Sigmoid colon (tissue), 7 donors: ENCODE results near the gene PDGFRB. TPM values are rescaled to one million over a fixed set of nuclear protein-coding genes. Genes with fewer than 3 reads are reported as not detected.

Experiments
- DNase-seq: peaks from one replicate; pipeline ENCODE4 v3.0.0-alpha.2; 2019
- H3K27ac ChIP-seq, 4 donors: fragments of 200-600 bp; sonication (generic); one replicate each; pipeline ENCODE4 v1.5.1; 2016 to 2019; ENCODE audit warnings: mild to moderate bottlenecking in 1 of 4
- H3K27me3 ChIP-seq, 3 donors: fragments of 200-600 bp; sonication (generic); one replicate each; pipeline ENCODE4 v1.5.1; 2019; ENCODE audit warnings: mild to moderate bottlenecking in 1 of 3
- H3K36me3 ChIP-seq, 4 donors: fragments of 200-600 bp; sonication (generic); one replicate each; pipeline ENCODE4 v1.5.1; 2016 to 2019
- H3K4me1 ChIP-seq, 4 donors: fragments of 200-600 bp; sonication (generic); one replicate each; pipeline ENCODE4 v1.5.1; 2017 to 2019
- H3K4me3 ChIP-seq, 4 donors: fragments of 200-600 bp; sonication (generic); one replicate each; pipeline ENCODE4 v1.5.1; 2017 to 2019; ENCODE audit warnings: mild to moderate bottlenecking in 2 of 4, moderate library complexity in 1 of 4
- H3K9me3 ChIP-seq, 4 donors: fragments of 200-600 bp in 3 of 4; sonication (generic) in 3 of 4; one replicate each; pipeline versions ENCODE4 v1.5.1 to v1.6.1; 2013 to 2019
- EP300 ChIP-seq, 4 donors: sonication (generic); formaldehyde crosslinking; IDR thresholded peaks; one replicate each; pipeline ENCODE4 v1.6.1; 2017; ENCODE audit warnings: antibody characterized with exemption in 4 of 4
- POLR2A ChIP-seq, 2 donors: fragments of 450-650 bp; IDR thresholded peaks; one replicate each; pipeline ENCODE4 v1.6.1; 2016; ENCODE audit warnings: antibody characterized with exemption in 2 of 2, mild to moderate bottlenecking in 2 of 2, moderate library complexity in 2 of 2
- POLR2AphosphoS5 ChIP-seq, 4 donors: sonication (generic); formaldehyde crosslinking; IDR thresholded peaks; one replicate each; pipeline ENCODE4 v1.6.1; 2017; ENCODE audit warnings: antibody characterized with exemption in 4 of 4
- WGBS, 2 donors: extraction: QIAGEN DNeasy Blood & Tissue Kit; methylation state at CpG; one replicate each; pipeline ENCODE4 v1.1.7; 2013; 5-methylcytosine and 5-hydroxymethylcytosine counted together
- intact Hi-C: fragments of 100-400 bp; cut with DNase I; formaldehyde crosslinking; loops from one replicate; pipeline ENCODE4 v1.15.1; 2023
- polyA plus RNA-seq, 3 donors: library from polyadenylated mRNA; stranded (reverse); fragments of 200-250 nt; gene quantifications; one replicate each; pipeline ENCODE4 v1.2.3, GENCODE V29; 2013
- total RNA-seq, 4 donors: library from RNA; depleted of rRNA; stranded (reverse); fragments of >200 nt; gene quantifications; one replicate each; pipeline ENCODE4 v1.1.0, GENCODE V29; 2016
- TF ChIP-seq, protein P1 (sequence below), 4 experiments: fragments of 450-650 bp in 3 of 4; fragments of 200-600 bp in 1 of 4; IDR thresholded peaks; one replicate each; pipeline ENCODE4 v1.5.1; 2016 to 2019; ENCODE audit warnings: antibody characterized with exemption in 4 of 4, mild to moderate bottlenecking in 3 of 4, moderate library complexity in 2 of 4
- donor health status: healthy with polysubstance abuse.
- donor health status: Bipolar disorder and iron deficiency.
- donor health status: healthy.

PDGFRB gene
- total and polyA plus RNA-seq, 7 donors: 3.9 to 104 (median 54.9) TPM

DNA sequence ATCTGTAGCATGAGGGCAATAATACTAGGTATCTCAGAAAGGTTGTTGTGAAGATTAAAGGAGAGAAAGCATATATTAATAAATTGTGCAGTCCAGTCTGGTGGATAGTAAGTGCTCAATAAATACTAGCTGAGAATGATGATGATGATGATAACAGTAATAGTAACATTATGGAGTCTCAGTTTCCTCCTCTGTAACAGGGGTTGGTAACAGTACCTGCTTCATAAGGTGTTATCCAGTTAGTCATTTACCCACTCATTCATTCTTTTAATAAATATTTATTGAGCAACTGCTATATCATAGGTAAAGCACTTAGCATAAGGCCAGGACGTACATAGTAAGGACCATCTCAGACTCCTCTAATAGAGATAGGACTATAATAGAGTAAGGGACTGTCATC lies 41.8 kb upstream of the PDGFRB start:
- intact Hi-C loops: no loop called here
- 95 to 98% methylated on average over 1 of the region's 1 CpG for WGBS, 2 donors
- H3K4me1 ChIP-seq: no peaks in the 10 kb centered on the region

DNA sequence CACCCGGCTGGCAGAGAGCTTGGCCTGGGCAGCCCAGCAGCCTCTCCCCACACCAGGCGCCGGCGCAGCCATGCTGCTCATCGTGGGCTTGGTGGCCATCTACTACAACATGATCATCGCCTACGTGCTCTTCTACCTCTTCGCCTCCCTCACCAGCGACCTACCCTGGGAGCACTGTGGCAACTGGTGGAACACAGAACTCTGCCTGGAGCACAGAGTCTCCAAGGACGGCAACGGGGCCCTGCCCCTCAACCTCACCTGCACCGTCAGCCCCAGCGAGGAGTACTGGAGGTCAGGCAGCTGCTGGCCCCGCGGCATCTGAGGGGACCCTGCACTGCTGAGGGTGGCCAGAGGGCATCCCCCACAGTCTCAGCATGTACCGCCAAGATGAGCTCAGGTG lies 41.3 kb upstream of the PDGFRB start:
- DNase-seq: no peak
- H3K9me3 ChIP-seq: no peaks in the 10 kb centered on the region
- no peak overlapping the region for H3K27ac ChIP-seq
- H3K36me3 ChIP-seq: no peaks in the 10 kb centered on the region
- H3K27me3 ChIP-seq: no peaks in the 10 kb centered on the region
- no peak overlapping the region for H3K4me3 ChIP-seq
- no peaks in the 10 kb centered on the region for H3K4me1 ChIP-seq
- intact Hi-C loops: no loop called here
- TF ChIP-seq, protein P1, sequence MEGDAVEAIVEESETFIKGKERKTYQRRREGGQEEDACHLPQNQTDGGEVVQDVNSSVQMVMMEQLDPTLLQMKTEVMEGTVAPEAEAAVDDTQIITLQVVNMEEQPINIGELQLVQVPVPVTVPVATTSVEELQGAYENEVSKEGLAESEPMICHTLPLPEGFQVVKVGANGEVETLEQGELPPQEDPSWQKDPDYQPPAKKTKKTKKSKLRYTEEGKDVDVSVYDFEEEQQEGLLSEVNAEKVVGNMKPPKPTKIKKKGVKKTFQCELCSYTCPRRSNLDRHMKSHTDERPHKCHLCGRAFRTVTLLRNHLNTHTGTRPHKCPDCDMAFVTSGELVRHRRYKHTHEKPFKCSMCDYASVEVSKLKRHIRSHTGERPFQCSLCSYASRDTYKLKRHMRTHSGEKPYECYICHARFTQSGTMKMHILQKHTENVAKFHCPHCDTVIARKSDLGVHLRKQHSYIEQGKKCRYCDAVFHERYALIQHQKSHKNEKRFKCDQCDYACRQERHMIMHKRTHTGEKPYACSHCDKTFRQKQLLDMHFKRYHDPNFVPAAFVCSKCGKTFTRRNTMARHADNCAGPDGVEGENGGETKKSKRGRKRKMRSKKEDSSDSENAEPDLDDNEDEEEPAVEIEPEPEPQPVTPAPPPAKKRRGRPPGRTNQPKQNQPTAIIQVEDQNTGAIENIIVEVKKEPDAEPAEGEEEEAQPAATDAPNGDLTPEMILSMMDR (IDR thresholded peaks at IDR 0.05): no peak
- TF ChIP-seq EP300 (IDR thresholded peaks at IDR 0.05): no peak
- no peak for TF ChIP-seq POLR2AphosphoS5 (IDR thresholded peaks at IDR 0.05)
- TF ChIP-seq POLR2A (IDR thresholded peaks at IDR 0.05): no peak
- 96% methylated on average over 16 of the region's 16 CpGs for WGBS, 2 donors

More for the DNA sequence above, 41.8 kb upstream of the PDGFRB start:
- TF ChIP-seq, protein P1 (IDR thresholded peaks at IDR 0.05): no peak
- TF ChIP-seq POLR2A (IDR thresholded peaks at IDR 0.05) (no peak), EP300 (IDR thresholded peaks at IDR 0.05) (no peak), POLR2AphosphoS5 (IDR thresholded peaks at IDR 0.05) (no peak)
- H3K27me3 ChIP-seq: no peaks in the 10 kb centered on the region
- H3K36me3 ChIP-seq: no peaks in the 10 kb centered on the region
- no peak for DNase-seq
- no peak overlapping the region for H3K4me3 ChIP-seq
- H3K9me3 ChIP-seq: no peaks in the 10 kb centered on the region
- H3K27ac ChIP-seq: no peak overlapping the region

DNA sequence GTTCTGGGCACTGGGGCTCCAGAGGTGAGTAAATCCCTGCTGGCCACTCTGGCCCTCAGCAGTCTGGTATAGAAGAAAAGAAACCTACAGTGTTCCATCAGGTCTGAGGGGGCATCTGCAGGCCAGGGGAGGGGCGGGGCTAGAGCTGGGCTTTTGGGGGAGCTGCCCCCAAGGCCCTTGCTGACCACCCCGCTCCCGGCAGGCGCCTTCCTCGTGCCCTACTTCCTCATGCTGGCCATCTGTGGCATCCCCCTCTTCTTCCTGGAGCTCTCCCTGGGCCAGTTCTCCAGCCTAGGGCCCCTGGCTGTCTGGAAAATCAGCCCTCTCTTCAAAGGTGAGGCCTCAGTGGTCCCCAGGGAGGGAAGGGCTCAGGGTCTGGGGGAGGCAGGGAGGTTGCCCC lies 40.9 kb upstream of the PDGFRB start:
- Histone ChIP-seq H3K27me3 (no peaks in the 10 kb centered on the region), H3K4me3 (no peak overlapping the region), H3K9me3 (no peaks in the 10 kb centered on the region), H3K36me3 (no peaks in the 10 kb centered on the region), H3K27ac (no peak overlapping the region), H3K4me1 (no peaks in the 10 kb centered on the region)
- no peak for TF ChIP-seq EP300 (IDR thresholded peaks at IDR 0.05)
- TF ChIP-seq POLR2AphosphoS5 (IDR thresholded peaks at IDR 0.05): no peak
- TF ChIP-seq, protein P1 (IDR thresholded peaks at IDR 0.05): no peak
- no peak for TF ChIP-seq POLR2A (IDR thresholded peaks at IDR 0.05)
- intact Hi-C loops: no loop called here
- WGBS, 2 donors: 60 to 80% methylated on average over 5 of the region's 5 CpGs
- no peak for DNase-seq

DNA sequence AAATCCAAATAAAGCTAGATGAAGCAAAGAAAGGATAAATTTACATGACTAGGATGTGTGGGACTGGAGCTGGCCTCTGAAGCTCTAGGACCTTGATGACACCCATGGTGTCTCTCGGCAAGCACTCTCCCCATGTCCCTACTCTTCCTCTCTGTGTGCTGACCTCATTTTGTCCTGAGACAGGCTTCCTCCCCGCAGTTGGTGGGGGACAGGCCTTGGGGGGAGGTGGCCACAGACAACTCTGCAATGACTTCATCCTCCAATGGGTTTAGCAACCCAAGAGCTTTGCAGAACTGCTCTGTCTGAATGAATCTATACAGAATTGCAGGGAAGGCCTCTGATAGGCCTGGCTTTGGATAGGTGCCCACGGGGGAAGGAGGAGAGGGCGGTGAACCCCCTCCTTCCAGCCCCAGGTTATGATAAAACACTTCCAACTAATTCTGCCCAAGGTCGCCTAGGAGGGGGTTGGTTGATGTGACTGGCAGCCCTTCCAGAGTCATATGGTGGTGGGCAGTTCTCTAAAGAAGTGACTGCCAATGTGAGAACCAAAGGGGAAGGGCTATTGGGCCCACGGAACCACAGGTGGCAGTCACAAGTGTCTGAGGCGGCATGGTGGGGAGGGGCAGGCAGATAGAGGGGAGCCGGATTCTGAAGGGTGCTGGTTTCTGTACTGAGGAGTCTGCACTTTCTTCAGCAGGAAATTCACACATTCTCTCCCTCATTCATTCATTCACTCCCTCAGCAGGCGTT lies 40.3 kb upstream of the PDGFRB start:
- intact Hi-C loops: no loop called here
- no peak for DNase-seq
- no peaks in the 10 kb centered on the region for H3K36me3 ChIP-seq
- no peak overlapping the region for H3K4me3 ChIP-seq
- H3K27ac ChIP-seq: no peak overlapping the region
- H3K9me3 ChIP-seq: no peaks in the 10 kb centered on the region
- WGBS, 2 donors: 89 to 92% methylated on average over 9 of the region's 9 CpGs
- TF ChIP-seq, protein P1 (IDR thresholded peaks at IDR 0.05): no peak
- TF ChIP-seq EP300 (IDR thresholded peaks at IDR 0.05): no peak
- H3K4me1 ChIP-seq: no peaks in the 10 kb centered on the region
- H3K27me3 ChIP-seq: peaks cover 0 to 3% (median 2%) of the 10 kb centered on the region in 3 donors

DNA sequence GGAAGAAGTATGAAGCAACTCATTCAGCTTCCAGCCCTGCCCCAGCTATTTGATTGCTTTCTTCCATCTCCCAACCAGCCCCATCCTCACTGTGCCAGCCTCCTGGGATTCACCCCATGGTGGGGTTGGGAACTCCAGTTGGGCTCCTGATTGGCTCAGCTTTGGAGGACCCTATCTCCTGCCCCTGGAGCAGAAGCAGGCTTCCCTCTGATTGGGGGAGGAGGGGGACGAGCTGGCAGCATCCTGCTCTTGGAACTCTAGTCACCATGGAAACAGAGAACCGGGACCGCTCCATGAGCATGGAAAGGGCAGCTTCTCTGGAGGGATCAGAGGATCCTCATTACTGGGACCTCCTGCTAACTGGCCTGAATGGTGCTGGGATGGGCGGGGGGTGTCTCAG lies 36.8 kb upstream of the PDGFRB start:
- intact Hi-C loops: no loop called here
- Histone ChIP-seq H3K27me3 (peaks cover 10 to 30% (median 29%) of the 10 kb centered on the region in 3 donors), H3K27ac (no peak overlapping the region), H3K4me3 (no peak overlapping the region), H3K9me3 (no peaks in the 10 kb centered on the region), H3K4me1 (peaks cover 0 to 7% (median 6%) of the 10 kb centered on the region in 4 donors), H3K36me3 (no peaks in the 10 kb centered on the region)
- TF ChIP-seq EP300 (IDR thresholded peaks at IDR 0.05): no peak
- no peak for TF ChIP-seq POLR2AphosphoS5 (IDR thresholded peaks at IDR 0.05)
- TF ChIP-seq, protein P1 (IDR thresholded peaks at IDR 0.05): no peak
- TF ChIP-seq POLR2A (IDR thresholded peaks at IDR 0.05): no peak
- no peak for DNase-seq
- 84 to 90% methylated on average over 4 of the region's 4 CpGs for WGBS, 2 donors
